H9 (cell line): ENCODE data around the gene C6orf62. TPM values are rescaled to one million over a fixed set of nuclear protein-coding genes. Genes with fewer than 3 reads are reported as not detected.
"Not testable (repeated sequence)": the region's sequence is repeated elsewhere in the genome, so short reads cannot be mapped to it uniquely, and the experiment has no call there.

Source experiments
- DNase-seq: peaks from one replicate; pipeline ENCODE4 v3.0.0-alpha.2; 2017
- H2AFZ ChIP-seq: one replicate; pipeline ENCODE4 v1.6.1; 2013; ENCODE audit warnings: mild to moderate bottlenecking, low read length, control low read depth, moderate library complexity
- H2AK5ac ChIP-seq: 2 replicates; pipeline ENCODE4 v1.6.1; 2013; ENCODE audit warnings: low read length, control low read depth, mixed read lengths; ENCODE audit not compliant: insufficient read length
- H2BK120ac ChIP-seq: one replicate; pipeline ENCODE4 v1.6.1; 2013; ENCODE audit warnings: low read depth, mild to moderate bottlenecking, low read length, control low read depth, inconsistent platforms; ENCODE audit not compliant: poor library complexity, severe bottlenecking
- H2BK12ac ChIP-seq: 2 replicates; pipeline ENCODE4 v1.6.1; 2013; ENCODE audit warnings: low read length, control low read depth, mixed read lengths, low read depth; ENCODE audit not compliant: insufficient read length
- H2BK15ac ChIP-seq: 2 replicates; pipeline ENCODE4 v1.6.1; 2013; ENCODE audit warnings: low read depth, low read length, control low read depth
- H2BK20ac ChIP-seq: one replicate; pipeline ENCODE4 v1.6.1; 2013; ENCODE audit warnings: low read depth, mild to moderate bottlenecking, low read length, control low read depth, inconsistent platforms; ENCODE audit not compliant: poor library complexity, severe bottlenecking
- H2BK5ac ChIP-seq: 2 replicates; pipeline ENCODE4 v1.6.1; 2013; ENCODE audit warnings: low read length, control low read depth, mixed read lengths; ENCODE audit not compliant: insufficient read length
- H3K14ac ChIP-seq: 2 replicates; pipeline ENCODE4 v1.6.1; 2013; ENCODE audit warnings: low read length, control low read depth; ENCODE audit not compliant: insufficient read depth
- H3K18ac ChIP-seq: 2 replicates; pipeline ENCODE4 v1.6.1; 2013; ENCODE audit warnings: low read depth, mild to moderate bottlenecking, mixed read lengths, low read length, control low read depth; ENCODE audit not compliant: insufficient read length
- H3K23ac ChIP-seq: 2 replicates; pipeline ENCODE4 v1.6.1; 2013; ENCODE audit warnings: low read length, control low read depth, mixed read lengths, low read depth; ENCODE audit not compliant: insufficient read length
- H3K23me2 ChIP-seq: 2 replicates; pipeline ENCODE4 v1.6.1; 2013; ENCODE audit warnings: low read depth, mild to moderate bottlenecking, mixed read lengths, low read length, control low read depth; ENCODE audit not compliant: insufficient read length, poor library complexity, severe bottlenecking
- H3K27ac ChIP-seq: 2 replicates; pipeline ENCODE4 v1.5.1; 2013; ENCODE audit warnings: low read length, control low read depth, mixed read lengths, low read depth; ENCODE audit not compliant: insufficient read length
- H3K27me3 ChIP-seq: 2 replicates; pipeline ENCODE4 v1.6.1; 2013; ENCODE audit warnings: low read length, control low read depth, inconsistent platforms; ENCODE audit not compliant: insufficient read depth
- H3K4ac ChIP-seq: 2 replicates; pipeline ENCODE4 v1.6.1; 2013; ENCODE audit warnings: low read depth, mild to moderate bottlenecking, control low read depth, inconsistent platforms, low read length, moderate library complexity
- H3K4me1 ChIP-seq: 2 replicates; pipeline ENCODE4 v1.6.1; 2013; ENCODE audit warnings: low read length, control low read depth, inconsistent platforms; ENCODE audit not compliant: insufficient read depth
- H3K4me2 ChIP-seq: 2 replicates; pipeline ENCODE4 v1.6.1; 2013; ENCODE audit warnings: low read length, control low read depth, mixed read lengths; ENCODE audit not compliant: insufficient read length, insufficient read depth
- H3K56ac ChIP-seq: 2 replicates; pipeline ENCODE4 v1.6.1; 2013; ENCODE audit warnings: low read depth, mild to moderate bottlenecking, mixed read lengths, low read length, control low read depth; ENCODE audit not compliant: insufficient read length
- H3K79me1 ChIP-seq: 2 replicates; pipeline ENCODE4 v1.6.1; 2013; ENCODE audit warnings: low read depth, mild to moderate bottlenecking, moderate library complexity, low read length, control low read depth, inconsistent platforms; ENCODE audit not compliant: insufficient read depth, poor library complexity, severe bottlenecking
- H3K79me2 ChIP-seq: 2 replicates; pipeline ENCODE4 v1.6.1; 2013; ENCODE audit warnings: low read length, control low read depth, inconsistent platforms; ENCODE audit not compliant: insufficient read depth
- H3K9ac ChIP-seq: 2 replicates; pipeline ENCODE4 v1.6.1; 2013; ENCODE audit warnings: low read length, control low read depth, mixed read lengths; ENCODE audit not compliant: insufficient read length; ENCODE audit errors: extremely low read depth
- H3K9me3 ChIP-seq: one replicate; pipeline ENCODE4 v1.6.1; 2013; ENCODE audit warnings: low read depth, low read length, inconsistent platforms; ENCODE audit not compliant: control insufficient read depth
- H3T11ph ChIP-seq: one replicate; pipeline ENCODE4 v1.6.1; 2013; ENCODE audit warnings: mild to moderate bottlenecking, low read length, control low read depth, inconsistent platforms
- H4K20me1 ChIP-seq: one replicate; pipeline ENCODE4 v1.6.1; 2013; ENCODE audit not compliant: control insufficient read depth, insufficient read length, insufficient read depth
- H4K5ac ChIP-seq: 2 replicates; pipeline ENCODE4 v1.6.1; 2013; ENCODE audit warnings: low read depth, mild to moderate bottlenecking, mixed read lengths, low read length, control low read depth; ENCODE audit not compliant: insufficient read length
- H4K8ac ChIP-seq: replicated peaks from 2 replicates; pipeline ENCODE4 v1.6.1; 2013; ENCODE audit warnings: low read length, control low read depth, mixed read lengths, low read depth; ENCODE audit not compliant: insufficient read length
- H4K91ac ChIP-seq: 2 replicates; pipeline ENCODE4 v1.6.1; 2013; ENCODE audit warnings: low read depth, mild to moderate bottlenecking, moderate library complexity, mixed read lengths, low read length, control low read depth; ENCODE audit not compliant: insufficient read length
- H3K27ac Mint-ChIP-seq, 3 experiments: 2 replicates in 2 of 3; 3 replicates in 1 of 3; pipeline ENCODE4 v1.8.0; 2020 to 2021; ENCODE audit warnings: mixed read lengths in 3 of 3, mild to moderate bottlenecking in 1 of 3, moderate library complexity in 1 of 3
- H3K27me3 Mint-ChIP-seq: 2 replicates; pipeline ENCODE4 v1.8.0; 2021; ENCODE audit warnings: low read depth, mild to moderate bottlenecking, moderate library complexity, mixed read lengths
- H3K36me3 Mint-ChIP-seq, 3 experiments: 2 replicates in 2 of 3; 3 replicates in 1 of 3; pipeline ENCODE4 v1.8.0; 2020 to 2021; ENCODE audit warnings: low read depth in 3 of 3, mixed read lengths in 3 of 3; ENCODE audit not compliant: insufficient read depth in 1 of 3
- H3K4me1 Mint-ChIP-seq, 2 experiments: 2 replicates each; pipeline ENCODE4 v1.8.0; 2020; ENCODE audit warnings: mixed read lengths in 2 of 2
- H3K4me3 Mint-ChIP-seq, 2 experiments: 2 replicates in 1 of 2; 3 replicates in 1 of 2; pipeline ENCODE4 v1.8.0; 2020 to 2021; ENCODE audit warnings: mild to moderate bottlenecking in 2 of 2, mixed read lengths in 2 of 2, moderate library complexity in 1 of 2
- H3K9me3 Mint-ChIP-seq, 2 experiments: 2 replicates in 1 of 2; 3 replicates in 1 of 2; pipeline ENCODE4 v1.8.0; 2020; ENCODE audit warnings: mild to moderate bottlenecking in 2 of 2, mixed read lengths in 2 of 2, moderate library complexity in 1 of 2
- WGBS: extraction: QIAGEN DNeasy Blood & Tissue Kit; methylation state at CpG from one replicate; pipeline ENCODE4 v1.1.7; 2013; ENCODE audit warnings: missing lambda C conversion rate, low lambda C conversion rate, mixed read lengths; ENCODE audit not compliant: insufficient read length; ENCODE audit errors: extremely low coverage; 5-methylcytosine and 5-hydroxymethylcytosine counted together
- total RNA-seq: library from RNA; stranded (reverse); gene quantifications from 2 replicates; pipeline ENCODE4 v1.2.1, GENCODE V29; 2021
- TF ChIP-seq, protein P1 (sequence below): fragments of 200-600 bp; sonication (generic); conservative IDR thresholded peaks from 3 replicates; pipeline ENCODE4 v1.8.0; 2021; ENCODE audit warnings: antibody characterized with exemption, mild to moderate bottlenecking

Gene C6orf62
- total RNA-seq, 1 experiment from 2014 or later, result 125 TPM

DNA sequence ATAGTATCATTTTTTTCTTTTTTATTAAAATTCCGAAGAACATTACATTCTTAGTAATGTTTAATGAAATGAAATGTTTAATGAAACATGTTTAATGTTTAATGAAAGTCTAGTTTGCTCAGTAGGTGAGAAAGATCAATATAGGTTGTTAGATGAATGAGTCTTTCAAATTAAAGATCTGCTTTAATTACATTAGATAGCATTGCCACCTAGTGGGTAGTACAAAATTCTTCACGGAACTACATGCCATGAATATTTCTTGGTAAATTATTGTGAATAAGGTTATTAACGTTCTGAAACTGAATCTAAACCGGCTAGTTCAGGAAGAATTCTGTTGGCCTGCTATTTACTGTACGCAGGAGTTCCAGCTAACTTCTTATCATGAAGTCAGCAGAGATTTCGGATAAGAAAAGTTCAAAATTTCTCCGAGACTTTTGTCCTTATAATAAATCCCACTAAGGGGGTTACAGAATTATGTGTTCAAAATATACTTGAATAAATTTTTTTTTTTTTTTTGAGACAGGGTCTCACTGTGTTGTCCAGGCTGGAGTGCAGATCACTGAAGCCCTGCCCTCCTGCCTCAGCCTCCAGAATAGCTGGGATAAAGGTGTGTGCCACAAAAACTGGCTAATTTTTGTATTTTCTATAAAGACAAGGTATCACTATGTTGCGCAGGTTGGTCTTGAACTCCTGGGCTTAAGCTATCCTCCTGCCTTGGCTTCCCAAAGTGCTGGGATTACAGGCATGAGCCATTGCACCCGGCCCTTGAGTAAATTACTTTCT is 47.9 kb upstream of the C6orf62 start:
- H2BK5ac ChIP-seq, result no peak overlapping the region
- H3K27ac Mint-ChIP-seq, result no peak overlapping the region
- no peaks in the 10 kb centered on the region for H3K36me3 Mint-ChIP-seq
- H3K4me1 ChIP-seq, result no peaks in the 10 kb centered on the region
- no peak overlapping the region for H2BK15ac ChIP-seq
- no peaks in the 10 kb centered on the region for H3K79me2 ChIP-seq
- H3K23ac ChIP-seq, result no peak overlapping the region
- no peak overlapping the region for H4K8ac ChIP-seq
- no peak overlapping the region for H3K18ac ChIP-seq
- H4K5ac ChIP-seq, result no peak overlapping the region
- no peaks in the 10 kb centered on the region for H3K23me2 ChIP-seq
- no peaks in the 10 kb centered on the region for H4K20me1 ChIP-seq
- no peak overlapping the region for H2AFZ ChIP-seq
- H2BK20ac ChIP-seq, result no peak overlapping the region
- no peak overlapping the region for H3K4ac ChIP-seq
- H3K79me1 ChIP-seq, result no peaks in the 10 kb centered on the region
- no peak overlapping the region for H3K4me2 ChIP-seq
- no peak overlapping the region for H3K14ac ChIP-seq
- H2AK5ac ChIP-seq, result no peak overlapping the region
- DNase-seq, result no peak
- H2BK12ac ChIP-seq, result no peak overlapping the region
- H3K9me3 Mint-ChIP-seq, result no peaks in the 10 kb centered on the region
- H3K27me3 ChIP-seq, result no peaks in the 10 kb centered on the region
- H3K27me3 Mint-ChIP-seq, result no peaks in the 10 kb centered on the region
- TF ChIP-seq, protein P1, sequence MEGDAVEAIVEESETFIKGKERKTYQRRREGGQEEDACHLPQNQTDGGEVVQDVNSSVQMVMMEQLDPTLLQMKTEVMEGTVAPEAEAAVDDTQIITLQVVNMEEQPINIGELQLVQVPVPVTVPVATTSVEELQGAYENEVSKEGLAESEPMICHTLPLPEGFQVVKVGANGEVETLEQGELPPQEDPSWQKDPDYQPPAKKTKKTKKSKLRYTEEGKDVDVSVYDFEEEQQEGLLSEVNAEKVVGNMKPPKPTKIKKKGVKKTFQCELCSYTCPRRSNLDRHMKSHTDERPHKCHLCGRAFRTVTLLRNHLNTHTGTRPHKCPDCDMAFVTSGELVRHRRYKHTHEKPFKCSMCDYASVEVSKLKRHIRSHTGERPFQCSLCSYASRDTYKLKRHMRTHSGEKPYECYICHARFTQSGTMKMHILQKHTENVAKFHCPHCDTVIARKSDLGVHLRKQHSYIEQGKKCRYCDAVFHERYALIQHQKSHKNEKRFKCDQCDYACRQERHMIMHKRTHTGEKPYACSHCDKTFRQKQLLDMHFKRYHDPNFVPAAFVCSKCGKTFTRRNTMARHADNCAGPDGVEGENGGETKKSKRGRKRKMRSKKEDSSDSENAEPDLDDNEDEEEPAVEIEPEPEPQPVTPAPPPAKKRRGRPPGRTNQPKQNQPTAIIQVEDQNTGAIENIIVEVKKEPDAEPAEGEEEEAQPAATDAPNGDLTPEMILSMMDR, result peak; percentile 46
- no peaks in the 10 kb centered on the region for H3K9me3 ChIP-seq
- H3K27ac ChIP-seq, result no peak overlapping the region
- H3K4me1 Mint-ChIP-seq, result peaks cover 0 to 1% of the 10 kb centered on the region in 2 experiments; a peak in 1 of 4 replicates
- no peak overlapping the region for H3K56ac ChIP-seq
- no peak overlapping the region for H3K9ac ChIP-seq
- no peak overlapping the region for H2BK120ac ChIP-seq
- H3K4me3 Mint-ChIP-seq, result no peak overlapping the region
- WGBS, result no CpG with 5 or more reads among the region's 9 CpGs
- H4K91ac ChIP-seq, result no peak overlapping the region
- no peak overlapping the region for H3T11ph ChIP-seq

DNA sequence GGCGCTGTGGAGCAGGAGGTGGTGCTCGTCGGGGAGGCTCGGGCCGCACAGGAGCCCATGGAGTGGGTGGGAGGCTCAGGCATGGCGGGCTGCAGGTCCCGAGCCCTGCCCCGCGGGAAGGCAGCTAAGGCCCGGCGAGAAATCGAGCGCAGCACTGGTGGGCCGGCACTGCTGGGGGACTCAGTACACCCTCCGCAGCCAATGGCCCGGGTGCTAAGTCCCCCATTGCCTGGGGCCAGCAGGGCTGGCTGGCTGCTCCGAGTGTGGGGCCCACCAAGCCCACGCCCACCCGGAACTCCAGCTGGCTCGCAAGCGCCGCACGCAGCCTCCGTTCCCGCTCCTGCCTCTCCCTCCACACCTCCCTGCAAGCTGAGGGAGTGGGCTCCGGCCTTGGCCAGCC is 47.0 kb upstream of the C6orf62 start:
- not testable (repeated sequence) for DNase-seq, H3K4me2 ChIP-seq, H3K4me3 Mint-ChIP-seq, H3K56ac ChIP-seq, H2AFZ ChIP-seq, H2BK5ac ChIP-seq, H3K4ac ChIP-seq, H2BK15ac ChIP-seq, H3K9me3 ChIP-seq, H4K8ac ChIP-seq, H3K79me1 ChIP-seq, H3K27ac Mint-ChIP-seq, H3K27ac ChIP-seq, H4K20me1 ChIP-seq, H3K9ac ChIP-seq, H3K4me1 Mint-ChIP-seq, H2AK5ac ChIP-seq, H3K9me3 Mint-ChIP-seq, H3K23ac ChIP-seq, H3K27me3 ChIP-seq, H3K23me2 ChIP-seq, H3T11ph ChIP-seq, H4K5ac ChIP-seq, H2BK120ac ChIP-seq, H3K14ac ChIP-seq, H3K4me1 ChIP-seq, H3K79me2 ChIP-seq, H2BK12ac ChIP-seq, H3K27me3 Mint-ChIP-seq, H4K91ac ChIP-seq, H2BK20ac ChIP-seq, H3K18ac ChIP-seq, H3K36me3 Mint-ChIP-seq
- WGBS, result no CpG with 5 or more reads among the region's 26 CpGs
